OCI-LY1 (cell line): Measurements from ENCODE around the gene C1orf105.

ENCODE experiments used
- CTCF ChIP-seq: fragments of 200-600 bp; sonication (generic), shearing (Covaris generic); IDR thresholded peaks from 2 replicates; pipeline ENCODE4 v1.5.1; 2017; ENCODE audit warnings: mild to moderate bottlenecking, antibody characterized with exemption, low read length, moderate library complexity, mixed read lengths
- EZH2 ChIP-seq: fragments of 200-600 bp; sonication (generic), shearing (Covaris generic); IDR thresholded peaks from 2 replicates; pipeline ENCODE4 v1.8.0; 2017; ENCODE audit warnings: borderline replicate concordance, mixed run types, mild to moderate bottlenecking, antibody characterized with exemption, low read length, moderate library complexity, mixed read lengths

- no peak for TF ChIP-seq CTCF
- TF ChIP-seq EZH2: no peak
Measured at GRCh38 chr1:172414331-172414730, 6.2 kb upstream of the C1orf105 start.
